Transverse colon (tissue), 3 donors: ENCODE results near the gene THAP7.

Experiments used
- EP300 ChIP-seq: sonication (generic); formaldehyde crosslinking; IDR thresholded peaks from one replicate; pipeline ENCODE4 v1.6.1; 2017; ENCODE audit warnings: antibody characterized with exemption, low read depth
- POLR2A ChIP-seq: fragments of 450-650 bp; IDR thresholded peaks from one replicate; pipeline ENCODE4 v1.6.1; 2016; ENCODE audit warnings: antibody characterized with exemption, mild to moderate bottlenecking, moderate library complexity
- POLR2AphosphoS5 ChIP-seq, 3 donors: sonication (generic); formaldehyde crosslinking; IDR thresholded peaks; one replicate each; pipeline ENCODE4 v1.6.1; 2016; ENCODE audit warnings: antibody characterized with exemption in 3 of 3

DNA sequence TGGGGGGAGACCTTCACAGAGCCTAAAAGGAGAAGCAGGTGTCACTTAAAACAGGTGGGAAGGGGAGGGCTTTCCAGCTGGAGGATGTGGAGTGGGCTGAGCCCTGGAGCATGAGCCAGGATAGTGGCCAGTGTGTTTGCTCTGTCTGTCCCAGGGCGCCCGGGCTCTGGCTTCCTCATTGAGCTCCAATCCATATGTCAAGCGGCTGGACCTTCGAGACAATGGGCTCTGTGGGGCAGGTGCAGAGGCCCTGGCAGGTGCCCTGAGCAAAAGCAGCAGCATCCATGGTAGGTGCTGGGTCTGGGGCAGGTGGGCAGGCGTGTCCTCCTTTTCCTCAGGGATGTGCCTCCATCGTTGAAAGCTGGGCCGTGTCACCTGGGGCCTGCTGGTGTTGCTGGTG lies 45.8 kb upstream of the THAP7 start:
- TF ChIP-seq POLR2AphosphoS5 (IDR thresholded peaks at IDR 0.05) (no peak), EP300 (no peak), POLR2A (no peak)
